Ishikawa (cell line): ENCODE measurements around the gene RASA4B.

ENCODE experiments used
- CEBPB ChIP-seq: IDR thresholded peaks from 2 replicates; pipeline ENCODE4 v1.6.1; 2012
- CREB1 ChIP-seq: IDR thresholded peaks from 2 replicates; pipeline ENCODE4 v1.6.1; 2012; ENCODE audit warnings: low read depth
- EGR1 ChIP-seq: IDR thresholded peaks from 2 replicates; pipeline ENCODE4 v1.6.1; 2012
- EP300 ChIP-seq: IDR thresholded peaks from 2 replicates; pipeline ENCODE4 v1.6.1; 2012; ENCODE audit warnings: borderline replicate concordance
- FOXM1 ChIP-seq: IDR thresholded peaks from 2 replicates; pipeline ENCODE4 v1.6.1; 2012; ENCODE audit warnings: low read depth, borderline replicate concordance
- MAX ChIP-seq: IDR thresholded peaks from 2 replicates; pipeline ENCODE4 v1.6.1; 2012
- NFIC ChIP-seq: IDR thresholded peaks from 2 replicates; pipeline ENCODE4 v1.6.1; 2012
- RAD21 ChIP-seq: IDR thresholded peaks from 2 replicates; pipeline ENCODE4 v1.6.1; 2012; ENCODE audit warnings: low read depth
- REST ChIP-seq: IDR thresholded peaks from 2 replicates; pipeline ENCODE4 v1.6.1; 2012; ENCODE audit warnings: low read depth, mild to moderate bottlenecking
- TAF1 ChIP-seq: IDR thresholded peaks from 2 replicates; pipeline ENCODE4 v1.6.1; 2012; ENCODE audit warnings: low read depth, mild to moderate bottlenecking
- TCF12 ChIP-seq: IDR thresholded peaks from 2 replicates; pipeline ENCODE4 v1.6.1; 2012; ENCODE audit warnings: low read depth
- TEAD4 ChIP-seq: IDR thresholded peaks from 2 replicates; pipeline ENCODE4 v1.6.1; 2012
- USF1 ChIP-seq: IDR thresholded peaks from 2 replicates; pipeline ENCODE4 v1.6.1; 2012
- ZBTB7A ChIP-seq: IDR thresholded peaks from 2 replicates; pipeline ENCODE4 v1.6.1; 2012; ENCODE audit warnings: low read depth

RASA4B gene

GRCh38 chr7:102463841-102464576, 53.6 kb downstream of the RASA4B start:
- TF ChIP-seq REST (no peak), TEAD4 (peak; percentile 5; the same call in 1 of the 2 replicates)

- no peak for TF ChIP-seq MAX
- no peak for TF ChIP-seq CREB1
- no peak for TF ChIP-seq EP300
- TF ChIP-seq TCF12, result no peak
- no peak for TF ChIP-seq ZBTB7A
- TF ChIP-seq TAF1, result no peak
- no peak for TF ChIP-seq RAD21
- no peak for TF ChIP-seq TEAD4
- TF ChIP-seq EGR1, result no peak
- TF ChIP-seq REST, result no peak
- no peak for TF ChIP-seq USF1
- TF ChIP-seq FOXM1, result no peak
These were observed 57.1 kb downstream of the RASA4B start for GRCh38 chr7:102460467-102460866.

GRCh38 chr7:102459221-102459844, 58.2 kb downstream of the RASA4B start:
- TF ChIP-seq TCF12 (no peak), EP300 (no peak), TEAD4 (no peak), REST (no peak), NFIC (no peak), RAD21 (no peak)

- TF ChIP-seq FOXM1 (no peak), TEAD4 (no peak), REST (no peak), CEBPB (no peak), NFIC (no peak), TCF12 (no peak), CREB1 (no peak)
These were observed 60.1 kb downstream of the RASA4B start for GRCh38 chr7:102457352-102457924.
